WTC11 (cell line): Measurements from ENCODE around the gene PROB1.

Experiments
- CTCF ChIP-seq: fragments of 200-600 bp; IDR thresholded peaks from 2 replicates; pipeline ENCODE4 v1.8.0; 2022; ENCODE audit warnings: antibody characterized with exemption
- E2F5 ChIP-seq: sonication (generic); formaldehyde crosslinking; IDR thresholded peaks from 2 replicates; pipeline ENCODE4 v1.8.1; 2022; ENCODE audit warnings: mild to moderate bottlenecking, moderate library complexity, missing genetic modification reagents
- TF ChIP-seq, protein P1 (sequence below): sonication (generic); formaldehyde crosslinking; IDR thresholded peaks from 2 replicates; pipeline ENCODE4 v1.8.1; 2023; ENCODE audit warnings: mild to moderate bottlenecking, missing genetic modification reagents, moderate library complexity

GRCh38 chr5:139406963-139407362 is 12.1 kb upstream of the PROB1 start:
- TF ChIP-seq CTCF = no peak
- no peak for TF ChIP-seq E2F5 (CRISPR knock-in tag)
- TF ChIP-seq, protein P1, sequence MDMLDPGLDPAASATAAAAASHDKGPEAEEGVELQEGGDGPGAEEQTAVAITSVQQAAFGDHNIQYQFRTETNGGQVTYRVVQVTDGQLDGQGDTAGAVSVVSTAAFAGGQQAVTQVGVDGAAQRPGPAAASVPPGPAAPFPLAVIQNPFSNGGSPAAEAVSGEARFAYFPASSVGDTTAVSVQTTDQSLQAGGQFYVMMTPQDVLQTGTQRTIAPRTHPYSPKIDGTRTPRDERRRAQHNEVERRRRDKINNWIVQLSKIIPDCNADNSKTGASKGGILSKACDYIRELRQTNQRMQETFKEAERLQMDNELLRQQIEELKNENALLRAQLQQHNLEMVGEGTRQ (CRISPR knock-in tag) = no peak
